Esophagus muscularis mucosa (tissue), 4 donors: ENCODE measurements around the gene SLC6A18. TPM values are rescaled to one million over a fixed set of nuclear protein-coding genes. Genes with fewer than 3 reads are reported as not detected.

Experiments
- DNase-seq: peaks from one replicate; pipeline ENCODE4 v3.0.0-alpha.2; 2017; ENCODE audit errors: extremely low spot score
- H3K27ac ChIP-seq, 4 donors: fragments of 200-600 bp; sonication (generic); replicated peaks in 1 of 4; 1 replicate in 3 of 4; 2 replicates in 1 of 4; pipeline ENCODE4 v1.5.1; 2016 to 2019; ENCODE audit warnings: mild to moderate bottlenecking in 1 of 4
- H3K27me3 ChIP-seq, 4 donors: fragments of 200-600 bp; sonication (generic); one replicate each; pipeline versions ENCODE4 v1.5.1 to v1.6.0; 2016 to 2019
- H3K36me3 ChIP-seq, 4 donors: fragments of 200-600 bp; sonication (generic); one replicate each; pipeline ENCODE4 v1.5.1; 2016 to 2019
- H3K4me1 ChIP-seq, 4 donors: fragments of 200-600 bp; sonication (generic); one replicate each; pipeline ENCODE4 v1.5.1; 2016 to 2019
- H3K4me3 ChIP-seq, 4 donors: fragments of 200-600 bp; sonication (generic); 1 replicate in 2 of 4; 2 replicates in 2 of 4; pipeline ENCODE4 v1.5.1; 2016 to 2019; ENCODE audit warnings: mild to moderate bottlenecking in 4 of 4, moderate library complexity in 1 of 4
- H3K9me3 ChIP-seq, 4 donors: fragments of 200-600 bp; sonication (generic); 1 replicate in 3 of 4; 2 replicates in 1 of 4; pipeline ENCODE4 v1.5.1; 2016 to 2019
- CTCF ChIP-seq, 3 experiments: fragments of 200-600 bp in 2 of 3; fragments of 450-650 bp in 1 of 3; sonication (generic) in 2 of 3; IDR thresholded peaks; one replicate each; pipeline ENCODE4 v1.5.1; 2017 to 2019; ENCODE audit warnings: antibody characterized with exemption in 3 of 3, mild to moderate bottlenecking in 2 of 3, moderate library complexity in 1 of 3
- EP300 ChIP-seq: sonication (generic); formaldehyde crosslinking; IDR thresholded peaks from one replicate; pipeline ENCODE4 v1.6.1; 2017; ENCODE audit warnings: antibody characterized with exemption
- POLR2A ChIP-seq: fragments of 450-650 bp; IDR thresholded peaks from one replicate; pipeline ENCODE4 v1.6.1; 2017; ENCODE audit warnings: antibody characterized with exemption, moderate library complexity, mild to moderate bottlenecking, low read depth
- POLR2AphosphoS5 ChIP-seq, 2 donors: sonication (generic); formaldehyde crosslinking; IDR thresholded peaks; one replicate each; pipeline ENCODE4 v1.6.1; 2017; ENCODE audit warnings: antibody characterized with exemption in 2 of 2
- WGBS: methylation state at CpG from one replicate; pipeline ENCODE4 v1.1.5; 2018; 5-methylcytosine and 5-hydroxymethylcytosine counted together
- intact Hi-C: fragments of 100-400 bp; cut with DNase I; formaldehyde crosslinking; loops from one replicate; pipeline ENCODE4 v1.15.1; 2023
- total RNA-seq, 4 donors: library from RNA; depleted of rRNA; stranded (reverse); fragments of >200 nt; gene quantifications; one replicate each; pipeline versions ENCODE4 v1.1.0 to v1.2.1, GENCODE V29; 2016

The SLC6A18 gene
- total RNA-seq, 4 donors from 2014 or later = not detected

- TF ChIP-seq POLR2AphosphoS5 (IDR thresholded peaks at IDR 0.05) = no peak
- TF ChIP-seq CTCF (IDR thresholded peaks at IDR 0.05) = no peak
- TF ChIP-seq POLR2A = no peak
- no peak for TF ChIP-seq EP300
- Histone ChIP-seq H3K4me3 (no peak overlapping the region), H3K27me3 (peaks cover 0 to 74% (median 0%) of the 10 kb centered on the region in 4 donors), H3K27ac (no peak overlapping the region), H3K4me1 (no peaks in the 10 kb centered on the region), H3K36me3 (no peaks in the 10 kb centered on the region), H3K9me3 (peaks cover 0 to 9% (median 3%) of the 10 kb centered on the region in 4 donors)
- intact Hi-C loops = no loop called here
- DNase-seq = no peak
- 92% methylated on average over 5 of the region's 11 CpGs for WGBS
Observed at GRCh38 chr5:1219768-1220100, 5.4 kb upstream of the SLC6A18 start.

- intact Hi-C loops = no loop called here
- Histone ChIP-seq H3K27ac (no peak overlapping the region), H3K36me3 (no peaks in the 10 kb centered on the region), H3K4me1 (no peaks in the 10 kb centered on the region), H3K27me3 (peaks cover 0 to 72% (median 0%) of the 10 kb centered on the region in 4 donors), H3K9me3 (peaks cover 0 to 9% (median 1%) of the 10 kb centered on the region in 4 donors), H3K4me3 (no peak overlapping the region)
- TF ChIP-seq EP300 (no peak), POLR2AphosphoS5 (IDR thresholded peaks at IDR 0.05) (no peak), CTCF (IDR thresholded peaks at IDR 0.05) (no peak), POLR2A (no peak)
- DNase-seq = no peak
- WGBS = 83% methylated on average over 9 of the region's 9 CpGs
Observed at GRCh38 chr5:1220351-1220750, 4.8 kb upstream of the SLC6A18 start.

GRCh38 chr5:1220831-1221230, 4.3 kb upstream of the SLC6A18 start:
- H3K27me3 ChIP-seq = peaks cover 0 to 73% (median 0%) of the 10 kb centered on the region in 4 donors
- TF ChIP-seq CTCF (IDR thresholded peaks at IDR 0.05) (no peak), EP300 (no peak), POLR2AphosphoS5 (IDR thresholded peaks at IDR 0.05) (no peak), POLR2A (no peak)
- no peaks in the 10 kb centered on the region for H3K36me3 ChIP-seq
- H3K9me3 ChIP-seq = peaks cover 0 to 5% (median 0%) of the 10 kb centered on the region in 4 donors
- no peak overlapping the region for H3K27ac ChIP-seq
- intact Hi-C loops = no loop called here
- 90% methylated on average over 19 of the region's 19 CpGs for WGBS
- H3K4me3 ChIP-seq = no peak overlapping the region
- DNase-seq = no peak
- no peaks in the 10 kb centered on the region for H3K4me1 ChIP-seq

GRCh38 chr5:1221721-1222120, 3.5 kb upstream of the SLC6A18 start:
- Histone ChIP-seq H3K9me3 (no peaks in the 10 kb centered on the region), H3K27ac (no peak overlapping the region), H3K27me3 (peaks cover 0 to 73% (median 0%) of the 10 kb centered on the region in 4 donors), H3K4me3 (no peak overlapping the region), H3K36me3 (no peaks in the 10 kb centered on the region), H3K4me1 (no peaks in the 10 kb centered on the region)
- intact Hi-C loops = no loop called here
- no peak for TF ChIP-seq POLR2A
- TF ChIP-seq EP300 = no peak
- no peak for TF ChIP-seq CTCF (IDR thresholded peaks at IDR 0.05)
- no peak for TF ChIP-seq POLR2AphosphoS5 (IDR thresholded peaks at IDR 0.05)
- 92% methylated on average over 9 of the region's 10 CpGs for WGBS
- DNase-seq = no peak

- intact Hi-C loops = no loop called here
- no peak overlapping the region for H3K4me3 ChIP-seq
- no peaks in the 10 kb centered on the region for H3K4me1 ChIP-seq
- peaks cover 0 to 73% (median 0%) of the 10 kb centered on the region in 4 donors for H3K27me3 ChIP-seq
- WGBS = 92% methylated on average over 9 of the region's 9 CpGs
- no peak for DNase-seq
- TF ChIP-seq EP300 (no peak), POLR2A (no peak), CTCF (IDR thresholded peaks at IDR 0.05) (no peak), POLR2AphosphoS5 (IDR thresholded peaks at IDR 0.05) (no peak)
- no peaks in the 10 kb centered on the region for H3K36me3 ChIP-seq
- H3K9me3 ChIP-seq = no peaks in the 10 kb centered on the region
- no peak overlapping the region for H3K27ac ChIP-seq
Observed at GRCh38 chr5:1222147-1222546, 3.0 kb upstream of the SLC6A18 start.
